A549 (cell line): ENCODE data around the gene C2orf49. TPM values are rescaled to one million over a fixed set of nuclear protein-coding genes. Genes with fewer than 3 reads are reported as not detected.

Source experiments
- ATAC-seq, 2 experiments: fragments of 200-7000 bp in 1 of 2; fragments of >200 bp in 1 of 2; cut with Nextera tagmentation in 1 of 2; cut with Tn5 transposase in 1 of 2; 3 replicates each; pipeline versions ENCODE4 v1.8.0 to v1.9.1; 2018 to 2020; ENCODE audit warnings: mild to moderate bottlenecking in 1 of 2, moderate library complexity in 1 of 2
- CTCF ChIA-PET: fragments of 300-600 bp; sonication (Branson Sonifier 250); formaldehyde crosslinking; extraction: SDS; loops from one replicate; lab custom pipeline; 2021; ENCODE audit warnings: antibody characterized with exemption, inconsistent platforms; lab: Yijun Ruan, JAX
- POLR2A ChIA-PET: fragments of 350-600 bp; formaldehyde crosslinking; extraction: SDS; loops from one replicate; lab custom pipeline; 2021; ENCODE audit warnings: antibody characterized with exemption, inconsistent platforms; lab: Yijun Ruan, JAX
- DNase-seq, 2 experiments: peaks; one replicate each; pipeline versions ENCODE4 v3.0.0 to v3.0.0-alpha.2; 2011 to 2016; ENCODE audit warnings: low read depth in 1 of 2, low spot score in 1 of 2
- FAIRE-seq: peaks from 2 replicates; lab custom pipeline; 2011; peaks lifted over from hg19 to GRCh38; lab: Jason Lieb, UNC
- H3K27ac ChIP-seq, 2 experiments: fragments of >200 bp; sonication (Bioruptor Twin); formaldehyde crosslinking; 3 replicates each; pipeline ENCODE4 v1.5.1; 2016 to 2017
- H3K4me1 ChIP-seq: fragments of >200 bp; sonication (Bioruptor Twin); formaldehyde crosslinking; 3 replicates; pipeline ENCODE4 v1.6.1; 2016
- H3K4me2 ChIP-seq: fragments of >200 bp; sonication (Bioruptor Twin); formaldehyde crosslinking; 3 replicates; pipeline ENCODE4 v1.6.1; 2016
- H3K4me3 ChIP-seq: fragments of >200 bp; sonication (Bioruptor Twin); formaldehyde crosslinking; 3 replicates; pipeline ENCODE4 v1.5.1; 2016
- H3K9me3 ChIP-seq: fragments of >200 bp; sonication (Bioruptor Twin); formaldehyde crosslinking; 3 replicates; pipeline ENCODE4 v1.6.1; 2016
- ATOH8 ChIP-seq: fragments of 250-450 bp; sonication (Bioruptor Pico); IDR thresholded peaks from 2 replicates; pipeline ENCODE4 v1.5.0; 2020; ENCODE audit warnings: low read depth, mild to moderate bottlenecking, moderate library complexity
- BCL3 ChIP-seq: fragments of >200 bp; sonication (Bioruptor Twin); formaldehyde crosslinking; IDR thresholded peaks from 3 replicates; pipeline ENCODE4 v1.6.1; 2016
- CTCF ChIP-seq: fragments of >200 bp; sonication (Bioruptor Twin); formaldehyde crosslinking; IDR thresholded peaks from 3 replicates; pipeline ENCODE4 v1.5.1; 2016
- E2F6 ChIP-seq: IDR thresholded peaks from 2 replicates; pipeline ENCODE4 v1.6.1; 2012; ENCODE audit warnings: low read depth, borderline replicate concordance
- ELK1 ChIP-seq: fragments of 150-350 bp; IDR thresholded peaks from 2 replicates; pipeline ENCODE4 v1.6.1; 2014; ENCODE audit warnings: low read depth, mild to moderate bottlenecking, low read length
- ESRRA ChIP-seq: fragments of 150-350 bp; IDR thresholded peaks from 2 replicates; pipeline ENCODE4 v1.6.1; 2014; ENCODE audit warnings: mild to moderate bottlenecking, low read length, borderline replicate concordance
- HDAC2 ChIP-seq: fragments of 200-600 bp; sonication (generic); IDR thresholded peaks from 2 replicates; pipeline ENCODE4 v1.6.1; 2016
- HEYL ChIP-seq: fragments of 250-450 bp; sonication (Bioruptor Pico); IDR thresholded peaks from 2 replicates; pipeline ENCODE4 v1.8.0; 2021; ENCODE audit warnings: mild to moderate bottlenecking, moderate library complexity
- HMGXB4 ChIP-seq: fragments of 250-450 bp; sonication (Bioruptor Pico); IDR thresholded peaks from 2 replicates; pipeline ENCODE4 v1.5.0; 2021; ENCODE audit warnings: mild to moderate bottlenecking, moderate library complexity, borderline replicate concordance
- HOXB5 ChIP-seq: fragments of 250-450 bp; sonication (Bioruptor Pico); IDR thresholded peaks from 2 replicates; pipeline ENCODE4 v1.5.0; 2020; ENCODE audit warnings: mild to moderate bottlenecking, moderate library complexity
- JUN ChIP-seq, 2 experiments: fragments of >200 bp; sonication (Bioruptor Twin); formaldehyde crosslinking; IDR thresholded peaks; 2 replicates in 1 of 2; 3 replicates in 1 of 2; pipeline ENCODE4 v1.6.1; 2016 to 2017
- KDM5A ChIP-seq: fragments of 200-600 bp; sonication (generic); IDR thresholded peaks from 2 replicates; pipeline ENCODE4 v1.6.1; 2016; ENCODE audit warnings: antibody characterized with exemption, mild to moderate bottlenecking
- MAX ChIP-seq: IDR thresholded peaks from 2 replicates; pipeline ENCODE4 v1.6.1; 2012
- PHF8 ChIP-seq: fragments of 200-600 bp; sonication (generic); IDR thresholded peaks from 2 replicates; pipeline ENCODE4 v1.6.1; 2016; ENCODE audit warnings: low read depth, mild to moderate bottlenecking, antibody characterized with exemption, moderate library complexity, borderline replicate concordance
- POLR2A ChIP-seq: IDR thresholded peaks from 2 replicates; pipeline ENCODE4 v1.6.1; 2012; ENCODE audit warnings: mild to moderate bottlenecking, low read length
- POLR2AphosphoS2 ChIP-seq: conservative IDR thresholded peaks from 2 replicates; pipeline ENCODE4 v1.6.1; 2012; ENCODE audit warnings: low read length, improper control_type of control experiment, inconsistent platforms
- RARB ChIP-seq: fragments of 250-450 bp; sonication (Bioruptor Pico); IDR thresholded peaks from 2 replicates; pipeline ENCODE4 v1.8.0; 2021; ENCODE audit warnings: mild to moderate bottlenecking, moderate library complexity
- RNF2 ChIP-seq: fragments of 200-600 bp; sonication (generic); IDR thresholded peaks from 2 replicates; pipeline ENCODE4 v1.6.1; 2016; ENCODE audit warnings: low read depth, mild to moderate bottlenecking, antibody characterized with exemption, moderate library complexity, borderline replicate concordance
- TP53 ChIP-seq: fragments of 250-450 bp; sonication (Bioruptor Pico); IDR thresholded peaks from 2 replicates; pipeline ENCODE4 v1.5.0; 2021; ENCODE audit warnings: mild to moderate bottlenecking, moderate library complexity
- ZC3H11A ChIP-seq: fragments of 450-650 bp; IDR thresholded peaks from 2 replicates; pipeline ENCODE4 v1.6.1; 2014; ENCODE audit warnings: antibody characterized with exemption, mild to moderate bottlenecking
- ZSCAN20 ChIP-seq: fragments of 250-450 bp; sonication (Bioruptor Pico); IDR thresholded peaks from 2 replicates; pipeline ENCODE4 v1.8.0; 2022; ENCODE audit warnings: mild to moderate bottlenecking, moderate library complexity
- WGBS: methylation state at CpG from one replicate; pipeline ENCODE4 v1.1.6; 2017; ENCODE audit errors: missing lambda C conversion rate; 5-methylcytosine and 5-hydroxymethylcytosine counted together
- polyA plus RNA-seq, 4 experiments: library from polyadenylated mRNA; depleted of rRNA in 3 of 4; stranded (reverse); fragments of >200 nt; fragmentation: RNase III in 1 of 4; extraction: RNeasy Plus Mini Kit Qiagen cat#74134 plus additional on column Dnase treatment in 1 of 4; gene quantifications; 2 replicates in 3 of 4; 3 replicates in 1 of 4; pipeline ENCODE4 v1.2.3, GENCODE V29; 2011 to 2017

Gene C2orf49
- polyA plus RNA-seq, 2 of the 4 experiments (the other 2 are of a cell fraction), result 19.4 to 25.7 TPM

GRCh38 chr2:105329561-105330495 is 7.5 kb upstream of the C2orf49 start, which contains the start of gene TGFBRAP1:
TGFBRAP1 (minus strand) TSS chr2:105329735; CDS start chr2:105308301, 21,434 bp downstream.
- no peak for FAIRE-seq
- Histone ChIP-seq H3K4me3 (peak within 1 kb of the TSS; percentile 80), H3K9me3 (no peaks in the 10 kb centered on the region), H3K4me1 (peaks cover 22% of the 10 kb centered on the region; the same call in 2 of the 3 replicates), H3K4me2 (peak within 1 kb of the TSS; percentile 71), H3K27ac (peak within 1 kb of the TSS; percentile 98 to 99)
- ATAC-seq, result peak; percentile 82 to 92
- 16% methylated on average over 21 of the region's 101 CpGs for WGBS
- POLR2A ChIA-PET, result interaction anchor here (0.5 to 1.9 kb wide), 4 partner anchors 7 to 61 kb away, joined by 4 to 5 read pairs (median 4); partner anchors contain the start of gene C2orf49
- TF ChIP-seq RNF2, result peak; percentile 71; the same call in 1 of the 2 replicates
- TF ChIP-seq RARB (CRISPR knock-in tag), result 0 out of 2 replicates have a peak, but pooled peaks have one; percentile 51
- peak; percentile 89 for TF ChIP-seq HMGXB4 (CRISPR knock-in tag)
- TF ChIP-seq ZC3H11A, result no peak
- peak; percentile 61 to 64; a peak in 2 of 5 replicates for TF ChIP-seq JUN (IDR thresholded peaks at IDR 0.05)
- peak; percentile 11; the same call in 1 of the 2 replicates for TF ChIP-seq TP53
- no peak for TF ChIP-seq CTCF
- TF ChIP-seq ESRRA, result no peak
- TF ChIP-seq MAX, result peak; percentile 89
- peak; percentile 52; the same call in 1 of the 2 replicates for TF ChIP-seq HOXB5 (CRISPR knock-in tag)
- TF ChIP-seq HDAC2, result no peak; the same call in 1 of the 2 replicates
- TF ChIP-seq ELK1, result no peak
- no peak for TF ChIP-seq POLR2AphosphoS2
- TF ChIP-seq ATOH8 (CRISPR knock-in tag), result peak; percentile 84
- TF ChIP-seq HEYL, result no peak
- TF ChIP-seq ZSCAN20 (CRISPR knock-in tag), result no peak
- peak; percentile 73 for TF ChIP-seq POLR2A
- TF ChIP-seq E2F6, result peak; percentile 71
- peak; percentile 95 for TF ChIP-seq PHF8
- TF ChIP-seq BCL3, result peak; percentile 30; the same call in 1 of the 3 replicates
- no peak for TF ChIP-seq KDM5A
- DNase-seq, result peak; percentile 16 to 60
- CTCF ChIA-PET, result interaction anchor here (1.6 kb wide), 1 partner anchor 11 kb away, joined by 5 read pairs; no protein-coding TSS in a partner anchor
